Endothelial cell of umbilical vein (primary cell): Measurements from ENCODE around the gene ARMH3.

Experiments
- CTCF ChIP-seq, 2 donors: IDR thresholded peaks; 1 replicate in 1 of 2; 2 replicates in 1 of 2; pipeline ENCODE4 v1.5.1; 2011; ENCODE audit warnings: low read length in 2 of 2, mild to moderate bottlenecking in 2 of 2, moderate library complexity in 2 of 2, control low read depth in 1 of 2, inconsistent platforms in 1 of 2, low read depth in 1 of 2; ENCODE audit not compliant: insufficient read depth in 1 of 2; ENCODE audit errors: extremely low read depth in 1 of 2
- MAX ChIP-seq: IDR thresholded peaks from 2 replicates; pipeline ENCODE4 v1.6.1; 2011; ENCODE audit not compliant: insufficient read depth, insufficient read length
- MYC ChIP-seq: IDR thresholded peaks from one replicate; pipeline ENCODE4 v1.6.1; 2011; ENCODE audit warnings: mild to moderate bottlenecking, low read depth, low read length
- POLR2AphosphoS5 ChIP-seq: IDR thresholded peaks from 2 replicates; pipeline ENCODE4 v1.6.1; 2012; ENCODE audit warnings: low read depth, mild to moderate bottlenecking, control low read depth, low read length, moderate library complexity; ENCODE audit not compliant: insufficient read depth

GRCh38 chr10:101894742-101895141 is 161.2 kb downstream of the ARMH3 start:
- TF ChIP-seq POLR2AphosphoS5 (no peak), CTCF (IDR thresholded peaks at IDR 0.05; ENCODE audit: extremely low read depth in 1 of 2, insufficient read depth in 1 of 2, low read depth in 1 of 2, low read length in 2 of 2) (no peak), MYC (no peak), MAX (no peak)
